ENCODE measurements around the gene U2AF2. TPM values are rescaled to one million over a fixed set of nuclear protein-coding genes. Genes with fewer than 3 reads are reported as not detected.

U2AF2 gene
- polyA plus RNA-seq, 1 of the 3 experiments (the other 2 are of a cell fraction) = 321 TPM

DNA sequence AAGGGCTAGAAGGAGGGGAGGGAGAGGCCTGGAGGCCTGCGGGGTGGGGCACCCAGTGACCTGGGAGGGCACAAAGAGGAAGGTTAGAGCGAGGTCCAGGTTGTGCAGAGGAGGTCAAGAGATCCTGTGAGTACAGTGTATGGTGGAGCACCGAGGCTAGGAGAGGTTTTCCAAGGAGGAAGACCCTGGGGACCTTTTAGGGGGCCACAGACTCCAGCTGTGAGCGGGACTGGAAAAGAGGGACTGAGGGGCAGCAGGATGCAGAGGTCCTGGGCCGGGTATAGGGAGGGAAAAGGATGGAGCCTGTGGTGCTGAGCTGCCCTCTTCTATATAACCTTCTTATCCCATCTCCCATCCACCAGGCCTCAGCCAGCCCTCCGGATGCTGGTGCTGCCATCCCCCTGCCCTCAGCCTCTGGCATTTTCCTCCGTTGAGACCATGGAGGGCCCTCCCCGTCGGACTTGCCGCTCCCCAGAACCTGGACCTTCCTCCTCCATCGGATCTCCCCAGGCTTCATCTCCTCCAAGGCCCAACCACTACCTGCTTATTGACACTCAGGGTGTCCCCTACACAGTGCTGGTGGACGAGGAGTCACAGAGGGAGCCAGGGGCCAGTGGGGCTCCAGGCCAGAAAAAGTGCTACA is 10.5 kb upstream of the U2AF2 start:
- H3K9me3 ChIP-seq = no peaks in the 10 kb centered on the region
- peaks cover 34% of the 10 kb centered on the region for H3F3A ChIP-seq (replicated peaks; ENCODE audit: insufficient read depth)
- TF ChIP-seq POLR2AphosphoS5 (IDR thresholded peaks at IDR 0.05; ENCODE audit: low read depth, low read length) (peak; percentile 23; the same call in 1 of the 2 replicates), GATA2 (CRISPR knock-in tag; IDR thresholded peaks at IDR 0.05) (no peak), YY1 (IDR thresholded peaks at IDR 0.05; ENCODE audit: low read depth) (no peak), RXRA (IDR thresholded peaks at IDR 0.05; ENCODE audit: borderline replicate concordance, low read depth) (no peak), ELF1 (IDR thresholded peaks at IDR 0.05) (no peak), RCOR1 (IDR thresholded peaks at IDR 0.05; ENCODE audit: low read length) (no peak)
- TF ChIP-seq, protein P1, sequence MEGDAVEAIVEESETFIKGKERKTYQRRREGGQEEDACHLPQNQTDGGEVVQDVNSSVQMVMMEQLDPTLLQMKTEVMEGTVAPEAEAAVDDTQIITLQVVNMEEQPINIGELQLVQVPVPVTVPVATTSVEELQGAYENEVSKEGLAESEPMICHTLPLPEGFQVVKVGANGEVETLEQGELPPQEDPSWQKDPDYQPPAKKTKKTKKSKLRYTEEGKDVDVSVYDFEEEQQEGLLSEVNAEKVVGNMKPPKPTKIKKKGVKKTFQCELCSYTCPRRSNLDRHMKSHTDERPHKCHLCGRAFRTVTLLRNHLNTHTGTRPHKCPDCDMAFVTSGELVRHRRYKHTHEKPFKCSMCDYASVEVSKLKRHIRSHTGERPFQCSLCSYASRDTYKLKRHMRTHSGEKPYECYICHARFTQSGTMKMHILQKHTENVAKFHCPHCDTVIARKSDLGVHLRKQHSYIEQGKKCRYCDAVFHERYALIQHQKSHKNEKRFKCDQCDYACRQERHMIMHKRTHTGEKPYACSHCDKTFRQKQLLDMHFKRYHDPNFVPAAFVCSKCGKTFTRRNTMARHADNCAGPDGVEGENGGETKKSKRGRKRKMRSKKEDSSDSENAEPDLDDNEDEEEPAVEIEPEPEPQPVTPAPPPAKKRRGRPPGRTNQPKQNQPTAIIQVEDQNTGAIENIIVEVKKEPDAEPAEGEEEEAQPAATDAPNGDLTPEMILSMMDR (IDR thresholded peaks at IDR 0.05) = no peak
- TF ChIP-seq, protein P2, sequence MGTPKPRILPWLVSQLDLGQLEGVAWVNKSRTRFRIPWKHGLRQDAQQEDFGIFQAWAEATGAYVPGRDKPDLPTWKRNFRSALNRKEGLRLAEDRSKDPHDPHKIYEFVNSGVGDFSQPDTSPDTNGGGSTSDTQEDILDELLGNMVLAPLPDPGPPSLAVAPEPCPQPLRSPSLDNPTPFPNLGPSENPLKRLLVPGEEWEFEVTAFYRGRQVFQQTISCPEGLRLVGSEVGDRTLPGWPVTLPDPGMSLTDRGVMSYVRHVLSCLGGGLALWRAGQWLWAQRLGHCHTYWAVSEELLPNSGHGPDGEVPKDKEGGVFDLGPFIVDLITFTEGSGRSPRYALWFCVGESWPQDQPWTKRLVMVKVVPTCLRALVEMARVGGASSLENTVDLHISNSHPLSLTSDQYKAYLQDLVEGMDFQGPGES (IDR thresholded peaks at IDR 0.05; ENCODE audit: low read depth, low read length) = no peak
- H3K27ac ChIP-seq (ENCODE audit: low read depth in 2 of 2, low read length in 1 of 2) = peak overlapping the region in 1 of 2 experiments; percentile 88; a peak in 3 of 4 replicates
- no peak overlapping the region for H2AFZ ChIP-seq (ENCODE audit: low read depth)
- H3K4me2 ChIP-seq = peak overlapping the region; percentile 95
- H3K9ac ChIP-seq = peak overlapping the region; percentile 86
- ChIA-PET CTCF (interaction anchor here (1.2 to 3.9 kb wide), 4 partner anchors 10 to 38 kb away, joined by 3 to 22 read pairs (median 6); no protein-coding TSS in a partner anchor), POLR2A (no interaction called here)
- H3K4me1 ChIP-seq (ENCODE audit: control insufficient read depth in 1 of 2, insufficient read depth in 2 of 2, low read depth in 1 of 2, low read length in 1 of 2) = peaks cover 21 to 49% of the 10 kb centered on the region in 2 experiments; a peak in 2 of 4 replicates
- peak overlapping the region; percentile 53 to 81 for H3K4me3 ChIP-seq (ENCODE audit: low read depth in 2 of 2, low read length in 1 of 2)
- DNase-seq = peak; percentile 9
- no peaks in the 10 kb centered on the region for H4K20me1 ChIP-seq (ENCODE audit: insufficient read depth)
- 47% methylated on average over 12 of the region's 12 CpGs for WGBS (ENCODE audit: low lambda C conversion rate)
- H3K27me3 ChIP-seq (ENCODE audit: insufficient read depth) = no peaks in the 10 kb centered on the region
- H3K79me2 ChIP-seq (ENCODE audit: insufficient read depth) = peaks cover 73% of the 10 kb centered on the region
- peaks cover 3 to 13% of the 10 kb centered on the region in 2 experiments for H3K36me3 ChIP-seq (replicated peaks in 1 of 2; ENCODE audit: control insufficient read depth in 1 of 2, insufficient read depth in 2 of 2, low read length in 1 of 2)
- H3K9me2 ChIP-seq = no peaks in the 10 kb centered on the region

DNA sequence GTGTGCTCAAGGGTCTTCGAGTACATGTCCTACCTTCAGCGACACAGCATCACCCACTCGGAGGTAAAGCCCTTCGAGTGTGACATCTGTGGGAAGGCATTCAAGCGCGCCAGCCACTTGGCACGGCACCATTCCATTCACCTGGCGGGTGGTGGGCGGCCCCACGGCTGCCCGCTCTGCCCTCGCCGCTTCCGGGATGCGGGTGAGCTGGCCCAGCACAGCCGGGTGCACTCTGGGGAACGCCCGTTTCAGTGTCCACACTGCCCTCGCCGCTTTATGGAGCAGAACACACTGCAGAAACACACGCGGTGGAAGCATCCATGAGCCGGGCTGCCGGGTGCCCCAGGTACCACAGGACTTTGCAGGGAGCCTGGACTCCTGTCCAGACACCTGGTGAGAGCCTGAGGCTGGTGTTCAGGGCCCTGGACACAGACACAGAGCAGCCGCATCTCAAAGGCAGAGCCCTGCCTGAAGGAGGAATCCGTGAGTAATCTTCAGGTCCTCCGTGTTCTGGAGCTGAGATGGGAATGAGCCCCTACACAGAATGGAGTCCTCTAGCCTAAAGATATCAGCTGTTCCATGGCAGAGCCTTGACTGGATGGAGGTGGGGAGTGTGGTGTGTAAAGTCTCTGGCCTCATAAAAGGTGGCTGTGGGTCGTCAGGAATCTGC is 9.9 kb upstream of the U2AF2 start:
- H3K9me2 ChIP-seq = no peaks in the 10 kb centered on the region
- H3K79me2 ChIP-seq (ENCODE audit: insufficient read depth) = peaks cover 66% of the 10 kb centered on the region
- WGBS (ENCODE audit: low lambda C conversion rate) = 92% methylated on average over 16 of the region's 28 CpGs
- H3K9me3 ChIP-seq = no peaks in the 10 kb centered on the region
- POLR2A ChIA-PET = no interaction called here
- H4K20me1 ChIP-seq (ENCODE audit: insufficient read depth) = no peaks in the 10 kb centered on the region
- peak overlapping the region; percentile 53 to 81; a peak in 3 of 4 replicates for H3K4me3 ChIP-seq (ENCODE audit: low read depth in 2 of 2, low read length in 1 of 2)
- CTCF ChIA-PET = interaction anchor here (1.5 to 3.9 kb wide), 3 partner anchors 9 to 26 kb away, joined by 6 to 22 read pairs (median 7); no protein-coding TSS in a partner anchor
- no peak overlapping the region for H3K27ac ChIP-seq (ENCODE audit: low read depth in 2 of 2, low read length in 1 of 2)
- peaks cover 27% of the 10 kb centered on the region for H3F3A ChIP-seq (replicated peaks; ENCODE audit: insufficient read depth)
- H3K9ac ChIP-seq = peak overlapping the region; percentile 86; the same call in 1 of the 2 replicates
- H2AFZ ChIP-seq (ENCODE audit: low read depth) = no peak overlapping the region
- H3K4me2 ChIP-seq = peak overlapping the region; percentile 95
- H3K36me3 ChIP-seq (replicated peaks in 1 of 2; ENCODE audit: control insufficient read depth in 1 of 2, insufficient read depth in 2 of 2, low read length in 1 of 2) = peaks cover 3 to 13% of the 10 kb centered on the region in 2 experiments
- no peaks in the 10 kb centered on the region for H3K27me3 ChIP-seq (ENCODE audit: insufficient read depth)
- peak; percentile 2 for DNase-seq
- peaks cover 19 to 48% of the 10 kb centered on the region in 2 experiments; a peak in 2 of 4 replicates for H3K4me1 ChIP-seq (ENCODE audit: control insufficient read depth in 1 of 2, insufficient read depth in 2 of 2, low read depth in 1 of 2, low read length in 1 of 2)
- TF ChIP-seq EP300 (IDR thresholded peaks at IDR 0.05; ENCODE audit: borderline replicate concordance in 1 of 2, low read depth in 1 of 2, low read length in 1 of 2) (no peak), SMC3 (IDR thresholded peaks at IDR 0.05; ENCODE audit: low read depth, low read length) (no peak), FOXJ3 (CRISPR knock-in tag; IDR thresholded peaks at IDR 0.05) (no peak), RCOR1 (IDR thresholded peaks at IDR 0.05; ENCODE audit: low read length) (no peak), RFX5 (IDR thresholded peaks at IDR 0.05; ENCODE audit: low read length) (no peak), GATA2 (CRISPR knock-in tag; IDR thresholded peaks at IDR 0.05) (no peak), YY1 (IDR thresholded peaks at IDR 0.05; ENCODE audit: low read depth) (no peak), JUND (IDR thresholded peaks at IDR 0.05) (no peak), GABPA (IDR thresholded peaks at IDR 0.05; ENCODE audit: low read depth) (no peak), ELF1 (IDR thresholded peaks at IDR 0.05) (no peak)
- TF ChIP-seq, protein P3, sequence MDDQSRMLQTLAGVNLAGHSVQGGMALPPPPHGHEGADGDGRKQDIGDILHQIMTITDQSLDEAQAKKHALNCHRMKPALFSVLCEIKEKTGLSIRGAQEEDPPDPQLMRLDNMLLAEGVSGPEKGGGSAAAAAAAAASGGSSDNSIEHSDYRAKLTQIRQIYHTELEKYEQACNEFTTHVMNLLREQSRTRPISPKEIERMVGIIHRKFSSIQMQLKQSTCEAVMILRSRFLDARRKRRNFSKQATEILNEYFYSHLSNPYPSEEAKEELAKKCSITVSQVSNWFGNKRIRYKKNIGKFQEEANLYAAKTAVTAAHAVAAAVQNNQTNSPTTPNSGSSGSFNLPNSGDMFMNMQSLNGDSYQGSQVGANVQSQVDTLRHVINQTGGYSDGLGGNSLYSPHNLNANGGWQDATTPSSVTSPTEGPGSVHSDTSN (IDR thresholded peaks at IDR 0.05) = no peak
- TF ChIP-seq, protein P4, sequence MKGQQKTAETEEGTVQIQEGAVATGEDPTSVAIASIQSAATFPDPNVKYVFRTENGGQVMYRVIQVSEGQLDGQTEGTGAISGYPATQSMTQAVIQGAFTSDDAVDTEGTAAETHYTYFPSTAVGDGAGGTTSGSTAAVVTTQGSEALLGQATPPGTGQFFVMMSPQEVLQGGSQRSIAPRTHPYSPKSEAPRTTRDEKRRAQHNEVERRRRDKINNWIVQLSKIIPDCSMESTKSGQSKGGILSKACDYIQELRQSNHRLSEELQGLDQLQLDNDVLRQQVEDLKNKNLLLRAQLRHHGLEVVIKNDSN (IDR thresholded peaks at IDR 0.05; ENCODE audit: borderline replicate concordance, low read depth) = no peak
- TF ChIP-seq, protein P5, sequence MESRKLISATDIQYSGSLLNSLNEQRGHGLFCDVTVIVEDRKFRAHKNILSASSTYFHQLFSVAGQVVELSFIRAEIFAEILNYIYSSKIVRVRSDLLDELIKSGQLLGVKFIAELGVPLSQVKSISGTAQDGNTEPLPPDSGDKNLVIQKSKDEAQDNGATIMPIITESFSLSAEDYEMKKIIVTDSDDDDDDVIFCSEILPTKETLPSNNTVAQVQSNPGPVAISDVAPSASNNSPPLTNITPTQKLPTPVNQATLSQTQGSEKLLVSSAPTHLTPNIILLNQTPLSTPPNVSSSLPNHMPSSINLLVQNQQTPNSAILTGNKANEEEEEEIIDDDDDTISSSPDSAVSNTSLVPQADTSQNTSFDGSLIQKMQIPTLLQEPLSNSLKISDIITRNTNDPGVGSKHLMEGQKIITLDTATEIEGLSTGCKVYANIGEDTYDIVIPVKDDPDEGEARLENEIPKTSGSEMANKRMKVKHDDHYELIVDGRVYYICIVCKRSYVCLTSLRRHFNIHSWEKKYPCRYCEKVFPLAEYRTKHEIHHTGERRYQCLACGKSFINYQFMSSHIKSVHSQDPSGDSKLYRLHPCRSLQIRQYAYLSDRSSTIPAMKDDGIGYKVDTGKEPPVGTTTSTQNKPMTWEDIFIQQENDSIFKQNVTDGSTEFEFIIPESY (IDR thresholded peaks at IDR 0.05; ENCODE audit: borderline replicate concordance, low read depth) = no peak
